ENCODE results near the gene ZNF22.
A peak's percentile ranks its signal among the peaks of the same experiment; 100 is the strongest.

ZNF22 gene

DNA sequence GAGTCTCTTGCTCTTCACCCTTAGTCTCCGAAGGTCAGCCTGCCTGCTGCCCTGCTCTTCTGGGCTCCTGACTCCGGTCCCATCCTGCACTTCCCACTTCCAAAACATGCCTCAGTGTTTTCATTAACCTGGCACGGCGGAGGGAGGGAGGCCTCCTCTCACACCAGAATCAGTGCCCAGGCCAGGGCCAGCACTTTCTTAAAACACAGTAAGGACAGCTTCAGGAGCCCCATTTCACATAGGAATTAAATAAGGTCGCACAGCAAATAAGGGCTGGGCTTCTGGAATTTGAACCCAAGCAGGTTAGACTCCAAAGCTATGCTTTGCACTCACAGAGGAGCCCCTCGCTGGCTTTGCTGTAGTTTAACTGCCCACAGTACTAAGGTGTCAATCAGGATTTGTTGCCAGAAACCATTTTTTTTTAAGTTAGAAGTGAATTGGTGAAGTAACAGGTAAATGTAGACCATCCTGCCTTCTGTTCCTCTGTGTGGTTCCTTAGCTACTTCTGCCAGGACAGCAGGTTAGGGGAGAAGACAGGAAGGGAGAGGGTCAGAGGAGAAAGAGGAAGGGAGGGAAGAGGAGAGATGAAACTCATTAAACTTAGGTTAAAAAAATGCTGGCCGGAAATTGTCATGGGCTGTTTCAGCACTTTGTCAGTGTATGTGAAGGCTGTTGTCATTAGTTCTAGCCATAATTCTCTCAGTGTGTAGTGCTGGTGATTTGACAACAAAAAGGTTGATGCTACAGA lies 40.1 kb upstream of the ZNF22 start:
- H3K4me1 ChIP-seq: peaks cover 46% of the 10 kb centered on the region
- no peaks in the 10 kb centered on the region for H3K36me3 ChIP-seq (ENCODE audit: control insufficient read depth, insufficient read depth, low read length)
- peak overlapping the region; percentile 65 for H3K4me3 ChIP-seq (ENCODE audit: low read depth, low read length)
- peak overlapping the region; percentile 74 for H3K27ac ChIP-seq
- no peak overlapping the region for H3K9ac ChIP-seq
- H3K79me2 ChIP-seq: peaks cover 13% of the 10 kb centered on the region
- no peaks in the 10 kb centered on the region for H3K27me3 ChIP-seq (ENCODE audit: control insufficient read depth, insufficient read depth, low read length)
- H3K9me3 ChIP-seq (ENCODE audit: control insufficient read depth, low read length): no peaks in the 10 kb centered on the region
- H2AFZ ChIP-seq: peak overlapping the region; percentile 97
- peak overlapping the region; percentile 83 for H3K4me2 ChIP-seq (ENCODE audit: low read length)
- TF ChIP-seq, protein P1, sequence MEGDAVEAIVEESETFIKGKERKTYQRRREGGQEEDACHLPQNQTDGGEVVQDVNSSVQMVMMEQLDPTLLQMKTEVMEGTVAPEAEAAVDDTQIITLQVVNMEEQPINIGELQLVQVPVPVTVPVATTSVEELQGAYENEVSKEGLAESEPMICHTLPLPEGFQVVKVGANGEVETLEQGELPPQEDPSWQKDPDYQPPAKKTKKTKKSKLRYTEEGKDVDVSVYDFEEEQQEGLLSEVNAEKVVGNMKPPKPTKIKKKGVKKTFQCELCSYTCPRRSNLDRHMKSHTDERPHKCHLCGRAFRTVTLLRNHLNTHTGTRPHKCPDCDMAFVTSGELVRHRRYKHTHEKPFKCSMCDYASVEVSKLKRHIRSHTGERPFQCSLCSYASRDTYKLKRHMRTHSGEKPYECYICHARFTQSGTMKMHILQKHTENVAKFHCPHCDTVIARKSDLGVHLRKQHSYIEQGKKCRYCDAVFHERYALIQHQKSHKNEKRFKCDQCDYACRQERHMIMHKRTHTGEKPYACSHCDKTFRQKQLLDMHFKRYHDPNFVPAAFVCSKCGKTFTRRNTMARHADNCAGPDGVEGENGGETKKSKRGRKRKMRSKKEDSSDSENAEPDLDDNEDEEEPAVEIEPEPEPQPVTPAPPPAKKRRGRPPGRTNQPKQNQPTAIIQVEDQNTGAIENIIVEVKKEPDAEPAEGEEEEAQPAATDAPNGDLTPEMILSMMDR (IDR thresholded peaks at IDR 0.05): no peak

DNA sequence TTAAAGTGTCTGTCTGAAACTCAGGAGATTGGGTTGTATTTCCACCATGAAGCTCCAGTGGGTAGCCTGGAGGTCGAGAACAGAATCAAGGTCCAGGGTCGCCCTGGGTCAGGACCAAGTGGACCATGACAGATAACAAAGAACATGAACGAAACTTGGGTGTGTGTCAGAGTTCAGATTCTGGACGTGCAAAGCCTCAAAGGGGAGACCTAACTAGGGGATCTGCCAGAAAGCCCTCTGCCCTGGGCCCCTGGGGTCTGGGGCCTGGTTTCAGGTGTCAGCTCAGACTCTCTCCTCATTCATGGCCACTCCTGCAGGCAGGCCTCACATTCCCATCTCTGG lies 39.5 kb upstream of the ZNF22 start:
- Histone ChIP-seq H3K4me3 (ENCODE audit: low read depth, low read length) (no peak overlapping the region), H3K4me2 (ENCODE audit: low read length) (no peak overlapping the region), H2AFZ (no peak overlapping the region), H3K27ac (peak overlapping the region; percentile 1), H3K9me3 (ENCODE audit: control insufficient read depth, low read length) (no peaks in the 10 kb centered on the region), H3K4me1 (peaks cover 46% of the 10 kb centered on the region), H3K79me2 (peaks cover 18% of the 10 kb centered on the region), H3K9ac (no peak overlapping the region), H3K36me3 (ENCODE audit: control insufficient read depth, insufficient read depth, low read length) (no peaks in the 10 kb centered on the region), H3K27me3 (ENCODE audit: control insufficient read depth, insufficient read depth, low read length) (no peaks in the 10 kb centered on the region)
- TF ChIP-seq, protein P1 (IDR thresholded peaks at IDR 0.05): no peak

DNA sequence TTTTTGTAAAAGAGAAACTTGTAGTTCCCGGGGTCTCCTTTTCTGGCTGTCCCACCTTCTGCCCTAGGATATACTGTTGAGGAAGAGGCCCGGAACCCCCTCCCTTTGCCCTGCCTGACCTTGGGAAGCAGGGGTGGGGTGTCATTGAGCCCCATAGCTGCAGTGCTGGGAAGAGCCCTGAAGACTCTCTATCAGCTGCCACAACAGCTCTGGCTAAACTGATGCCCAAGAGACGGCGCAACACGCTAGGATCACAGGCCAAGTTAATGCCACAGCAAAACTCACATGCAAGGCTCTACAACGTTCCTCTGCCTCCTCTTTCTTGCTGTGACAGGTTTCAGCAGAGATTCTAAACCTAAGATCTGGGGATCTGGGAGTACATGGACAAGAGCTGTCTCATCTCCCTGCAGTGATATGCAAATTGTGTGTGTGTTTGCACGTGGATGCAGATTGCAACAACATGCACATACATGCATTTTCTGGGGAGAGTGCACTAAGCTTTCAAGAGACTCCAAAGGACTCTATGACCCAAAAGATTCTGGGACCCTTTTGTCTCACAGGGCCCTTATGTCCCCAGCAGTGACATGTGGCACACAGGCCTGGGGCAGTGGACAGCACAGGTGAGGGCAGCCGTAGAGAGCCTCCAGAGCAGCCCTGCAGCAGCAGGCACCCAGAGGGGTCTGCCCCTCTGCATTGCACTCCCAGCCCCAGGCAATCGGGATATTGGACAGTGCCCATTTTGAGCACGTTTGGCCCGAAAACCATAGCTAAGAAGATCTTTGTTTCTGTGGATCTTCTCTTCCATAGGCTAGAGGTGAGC lies 38.6 kb upstream of the ZNF22 start:
- peaks cover 25% of the 10 kb centered on the region for H3K79me2 ChIP-seq
- H3K9ac ChIP-seq: no peak overlapping the region
- H3K4me2 ChIP-seq (ENCODE audit: low read length): no peak overlapping the region
- TF ChIP-seq, protein P1 (IDR thresholded peaks at IDR 0.05): no peak
- H3K36me3 ChIP-seq (ENCODE audit: control insufficient read depth, insufficient read depth, low read length): no peaks in the 10 kb centered on the region
- no peaks in the 10 kb centered on the region for H3K9me3 ChIP-seq (ENCODE audit: control insufficient read depth, low read length)
- H3K4me1 ChIP-seq: peaks cover 46% of the 10 kb centered on the region
- H3K27ac ChIP-seq: no peak overlapping the region
- H3K4me3 ChIP-seq (ENCODE audit: low read depth, low read length): no peak overlapping the region
- H3K27me3 ChIP-seq (ENCODE audit: control insufficient read depth, insufficient read depth, low read length): no peaks in the 10 kb centered on the region
- H2AFZ ChIP-seq: no peak overlapping the region

DNA sequence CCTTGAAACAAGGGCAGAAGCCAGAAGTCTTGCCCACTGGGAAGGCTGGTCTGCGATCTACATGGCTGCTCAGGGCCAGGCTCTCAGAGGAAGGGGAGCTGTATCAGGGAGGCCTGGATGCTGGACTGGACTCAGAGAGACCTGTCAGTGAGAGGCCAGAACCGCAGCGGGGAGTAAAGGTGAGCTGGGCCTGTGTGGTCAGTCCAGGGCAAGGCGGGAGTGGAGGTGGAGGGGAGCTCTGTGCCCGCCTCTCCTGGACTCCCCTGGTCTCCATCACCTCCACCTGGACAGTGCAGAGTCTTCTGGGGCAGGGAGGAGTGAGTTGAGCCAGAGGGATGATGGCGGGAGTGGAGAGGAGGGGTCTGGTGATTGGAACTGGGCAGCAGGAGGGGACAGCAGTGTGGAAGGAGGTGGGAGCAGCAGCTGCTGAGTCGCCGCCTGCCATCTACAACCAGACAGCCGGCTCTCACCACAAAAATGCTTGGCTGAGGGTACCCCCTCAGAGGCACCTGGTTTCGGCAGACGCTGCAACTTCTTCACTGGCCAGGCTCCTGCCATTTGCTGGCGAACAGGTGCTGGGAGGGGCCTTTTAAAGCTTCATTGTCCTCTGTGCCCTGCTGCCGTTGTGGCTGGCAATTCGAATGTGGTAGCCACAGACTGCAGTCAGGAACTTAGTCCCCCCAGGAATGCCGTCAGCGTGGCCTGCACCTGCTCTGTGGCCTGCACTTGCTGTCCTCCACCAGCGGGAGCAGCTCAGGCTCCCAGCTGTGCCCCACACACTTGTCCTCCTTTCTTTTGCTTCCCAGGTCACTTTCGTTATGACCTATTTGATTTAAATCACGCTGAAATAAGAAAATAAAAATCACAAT lies 37.6 kb upstream of the ZNF22 start:
- no peak overlapping the region for H3K9ac ChIP-seq
- no peaks in the 10 kb centered on the region for H3K9me3 ChIP-seq (ENCODE audit: control insufficient read depth, low read length)
- no peak overlapping the region for H3K4me2 ChIP-seq (ENCODE audit: low read length)
- peaks cover 46% of the 10 kb centered on the region for H3K4me1 ChIP-seq
- peaks cover 35% of the 10 kb centered on the region for H3K79me2 ChIP-seq
- H3K4me3 ChIP-seq (ENCODE audit: low read depth, low read length): no peak overlapping the region
- no peaks in the 10 kb centered on the region for H3K36me3 ChIP-seq (ENCODE audit: control insufficient read depth, insufficient read depth, low read length)
- peak overlapping the region; percentile 74 for H3K27ac ChIP-seq
- H3K27me3 ChIP-seq (ENCODE audit: control insufficient read depth, insufficient read depth, low read length): no peaks in the 10 kb centered on the region
- TF ChIP-seq, protein P1 (IDR thresholded peaks at IDR 0.05): peak; percentile 23
- H2AFZ ChIP-seq: peak overlapping the region; percentile 76
